ENCODE measurements around the gene MACROD1.

Gene MACROD1

DNA sequence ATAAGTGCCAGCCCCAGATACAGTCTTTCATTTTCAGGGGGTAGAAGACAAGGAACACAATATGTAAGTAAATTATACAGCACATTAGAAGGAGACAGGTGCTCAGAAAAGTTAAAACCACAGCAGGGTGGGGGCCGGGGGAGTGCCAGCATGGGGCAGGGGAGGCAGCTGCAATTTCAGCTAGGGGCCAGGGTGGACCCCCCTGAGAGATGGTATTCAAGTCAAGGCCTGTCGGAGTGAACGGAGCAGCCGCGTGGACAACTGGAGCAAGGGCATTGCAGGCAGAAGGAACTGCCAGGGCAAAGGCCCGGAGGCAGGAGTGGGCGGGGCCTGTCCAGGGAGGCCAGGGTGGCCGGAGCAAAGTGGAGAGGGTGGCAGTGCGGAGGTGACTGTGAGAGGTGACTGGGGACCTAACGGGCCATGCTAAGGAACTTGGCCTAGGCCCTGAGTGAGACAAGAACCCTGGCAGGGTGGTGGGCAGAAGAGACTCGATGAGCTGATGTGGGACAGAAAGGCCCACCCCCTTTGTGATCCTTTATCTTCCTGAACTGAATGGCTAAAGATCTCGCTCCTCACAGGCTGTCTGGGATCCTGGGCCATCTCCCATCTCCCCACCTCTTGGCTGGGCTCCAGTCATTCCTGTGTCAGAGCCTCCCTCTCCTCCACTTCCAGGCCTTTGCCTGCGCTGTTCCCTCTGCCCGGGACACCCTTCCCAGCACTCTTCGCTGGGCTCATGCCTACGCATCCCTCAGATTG, 152.6 kb downstream of the MACROD1 start:
- no peak overlapping the region for H3K27ac Mint-ChIP-seq
- H3K9me3 Mint-ChIP-seq: no peaks in the 10 kb centered on the region
- H3K36me3 Mint-ChIP-seq: no peaks in the 10 kb centered on the region
- no peak overlapping the region for H3K4me3 Mint-ChIP-seq
- peaks cover 4% of the 10 kb centered on the region for H3K27me3 Mint-ChIP-seq
- no peaks in the 10 kb centered on the region for H3K4me1 Mint-ChIP-seq

DNA sequence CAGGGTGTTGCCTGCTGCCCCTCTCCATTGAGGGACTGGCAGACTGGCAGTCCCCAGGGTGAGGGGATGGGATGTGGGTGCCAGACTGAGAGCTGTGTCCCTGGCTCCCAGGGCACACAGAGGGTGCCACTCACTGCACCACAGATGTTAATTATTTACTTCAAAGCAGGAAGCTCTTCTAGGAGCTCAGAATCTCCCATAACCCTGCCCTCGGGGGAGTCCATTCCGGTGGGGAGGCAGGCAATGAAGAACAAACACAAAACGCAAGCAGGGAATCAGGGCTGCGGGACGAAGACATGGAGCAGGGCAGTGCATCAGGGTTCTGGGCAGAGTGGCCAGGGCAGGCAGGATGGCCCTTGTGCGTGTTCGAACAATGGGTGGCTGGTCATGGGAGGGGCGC, 154.5 kb downstream of the MACROD1 start:
- Mint-ChIP-seq H3K9me3 (no peaks in the 10 kb centered on the region), H3K36me3 (no peaks in the 10 kb centered on the region), H3K4me1 (peaks cover 13% of the 10 kb centered on the region), H3K27me3 (peaks cover 16% of the 10 kb centered on the region), H3K27ac (peak overlapping the region; percentile 35), H3K4me3 (no peak overlapping the region)

DNA sequence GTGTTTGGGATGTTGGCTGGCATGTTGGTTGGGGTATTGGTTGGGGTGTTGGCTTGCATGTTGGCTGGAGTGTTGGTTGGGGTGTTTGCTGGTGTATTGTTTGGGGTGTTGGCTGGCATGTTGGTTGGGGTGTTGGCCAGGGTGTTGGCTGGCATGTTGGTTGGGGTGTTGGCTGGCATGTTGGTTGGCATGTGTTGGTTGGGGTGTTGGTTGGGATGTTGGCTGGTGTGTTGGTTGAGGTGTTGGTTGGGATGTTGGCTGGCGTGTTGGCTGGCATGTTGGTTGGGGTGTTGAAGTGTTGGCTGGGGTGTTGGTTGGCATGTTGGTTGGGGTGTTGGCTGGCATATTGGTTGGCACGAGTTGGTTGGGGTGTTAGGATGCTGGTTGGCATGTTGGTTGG, 155.1 kb downstream of the MACROD1 start:
- no peak overlapping the region for H3K27ac Mint-ChIP-seq

DNA sequence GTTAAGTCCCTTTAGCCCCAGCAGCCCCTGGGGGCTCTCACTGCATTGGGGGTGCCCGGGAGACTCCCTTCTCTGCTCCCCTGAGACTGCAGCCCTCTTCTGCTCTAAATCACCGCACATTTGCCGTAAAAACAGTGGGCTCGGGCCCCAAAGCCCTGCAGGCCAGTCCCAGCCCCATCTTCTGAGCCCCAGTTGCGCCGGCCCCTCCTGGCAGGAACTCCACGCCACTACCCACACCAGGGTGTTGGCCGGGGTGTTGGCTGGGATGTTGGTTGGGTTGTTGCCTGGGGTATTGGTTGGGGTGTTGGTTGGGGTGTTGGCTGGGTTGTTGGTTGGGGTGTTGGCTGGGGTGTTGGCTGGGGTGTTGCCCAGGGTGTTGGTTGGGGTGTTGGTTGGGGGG, 156.2 kb downstream of the MACROD1 start:
- Mint-ChIP-seq H3K4me3 (no peak overlapping the region), H3K9me3 (no peaks in the 10 kb centered on the region), H3K27me3 (peaks cover 18% of the 10 kb centered on the region), H3K36me3 (no peaks in the 10 kb centered on the region), H3K4me1 (peaks cover 13% of the 10 kb centered on the region), H3K27ac (no peak overlapping the region)

More for the DNA sequence above, 155.1 kb downstream of the MACROD1 start:
- no peak overlapping the region for H3K4me3 Mint-ChIP-seq
- H3K4me1 Mint-ChIP-seq: peaks cover 13% of the 10 kb centered on the region
- H3K27me3 Mint-ChIP-seq: peaks cover 18% of the 10 kb centered on the region
- H3K36me3 Mint-ChIP-seq: no peaks in the 10 kb centered on the region
- no peaks in the 10 kb centered on the region for H3K9me3 Mint-ChIP-seq

GRCh38 chr11:64008914-64009633, 156.8 kb downstream of the MACROD1 start:
- Mint-ChIP-seq H3K27ac (no peak overlapping the region), H3K4me3 (no peak overlapping the region), H3K27me3 (peaks cover 18% of the 10 kb centered on the region), H3K36me3 (no peaks in the 10 kb centered on the region), H3K4me1 (peaks cover 13% of the 10 kb centered on the region), H3K9me3 (no peaks in the 10 kb centered on the region)

GRCh38 chr11:64008283-64008913, 157.5 kb downstream of the MACROD1 start:
- H3K4me1 Mint-ChIP-seq: peaks cover 13% of the 10 kb centered on the region
- H3K4me3 Mint-ChIP-seq: peak overlapping the region; percentile 64
- H3K27me3 Mint-ChIP-seq: peaks cover 18% of the 10 kb centered on the region
- H3K9me3 Mint-ChIP-seq: no peaks in the 10 kb centered on the region
- H3K36me3 Mint-ChIP-seq: no peaks in the 10 kb centered on the region
- H3K27ac Mint-ChIP-seq: no peak overlapping the region

- Mint-ChIP-seq H3K9me3 (no peaks in the 10 kb centered on the region), H3K4me1 (peaks cover 13% of the 10 kb centered on the region), H3K4me3 (peak overlapping the region; percentile 64), H3K27ac (peak overlapping the region; percentile 84), H3K27me3 (peaks cover 18% of the 10 kb centered on the region), H3K36me3 (no peaks in the 10 kb centered on the region)
Measured at GRCh38 chr11:64007629-64008282, 158.2 kb downstream of the MACROD1 start.

GRCh38 chr11:64007160-64007628, 158.7 kb downstream of the MACROD1 start:
- no peaks in the 10 kb centered on the region for H3K9me3 Mint-ChIP-seq
- peak overlapping the region; percentile 67 for H3K4me3 Mint-ChIP-seq
- peaks cover 18% of the 10 kb centered on the region for H3K27me3 Mint-ChIP-seq
- H3K27ac Mint-ChIP-seq: peak overlapping the region; percentile 14
- H3K4me1 Mint-ChIP-seq: peaks cover 13% of the 10 kb centered on the region
- H3K36me3 Mint-ChIP-seq: no peaks in the 10 kb centered on the region

- H3K4me3 Mint-ChIP-seq: no peak overlapping the region
- no peaks in the 10 kb centered on the region for H3K36me3 Mint-ChIP-seq
- peaks cover 13% of the 10 kb centered on the region for H3K4me1 Mint-ChIP-seq
- no peak overlapping the region for H3K27ac Mint-ChIP-seq
- no peaks in the 10 kb centered on the region for H3K9me3 Mint-ChIP-seq
- H3K27me3 Mint-ChIP-seq: peaks cover 18% of the 10 kb centered on the region
Measured at GRCh38 chr11:64006398-64006797, 159.5 kb downstream of the MACROD1 start.

DNA sequence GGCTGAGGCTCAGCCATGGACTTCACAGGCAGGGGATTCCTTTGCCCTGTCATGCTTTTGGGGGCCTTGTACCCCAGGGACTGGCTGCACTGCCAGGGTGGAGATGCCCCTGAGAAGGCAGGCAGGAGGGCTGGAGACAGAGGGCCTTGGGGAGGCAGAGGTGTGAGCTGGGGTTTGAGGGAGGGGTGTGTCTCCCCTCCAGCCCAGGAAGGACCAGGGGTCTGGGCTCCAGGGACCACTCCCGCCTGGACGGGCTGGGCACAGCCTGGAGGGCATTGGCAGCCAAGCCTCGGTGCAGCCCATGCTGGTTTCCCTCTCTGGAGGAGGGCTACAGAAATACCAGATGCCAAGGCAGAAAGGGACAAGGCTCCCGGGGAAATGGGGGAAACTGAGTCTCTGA, 160.2 kb downstream of the MACROD1 start:
- no peak overlapping the region for H3K4me3 Mint-ChIP-seq
- peaks cover 13% of the 10 kb centered on the region for H3K4me1 Mint-ChIP-seq
- H3K36me3 Mint-ChIP-seq: no peaks in the 10 kb centered on the region
- H3K9me3 Mint-ChIP-seq: no peaks in the 10 kb centered on the region
- no peak overlapping the region for H3K27ac Mint-ChIP-seq
- peaks cover 18% of the 10 kb centered on the region for H3K27me3 Mint-ChIP-seq

- Mint-ChIP-seq H3K9me3 (no peaks in the 10 kb centered on the region), H3K36me3 (no peaks in the 10 kb centered on the region), H3K4me1 (peaks cover 13% of the 10 kb centered on the region), H3K27ac (no peak overlapping the region), H3K4me3 (no peak overlapping the region), H3K27me3 (peaks cover 18% of the 10 kb centered on the region)
Measured at GRCh38 chr11:64004590-64004984, 161.3 kb downstream of the MACROD1 start.

- H3K27ac Mint-ChIP-seq: no peak overlapping the region
- peaks cover 18% of the 10 kb centered on the region for H3K27me3 Mint-ChIP-seq
- peaks cover 13% of the 10 kb centered on the region for H3K4me1 Mint-ChIP-seq
- no peaks in the 10 kb centered on the region for H3K9me3 Mint-ChIP-seq
- H3K36me3 Mint-ChIP-seq: no peaks in the 10 kb centered on the region
- H3K4me3 Mint-ChIP-seq: no peak overlapping the region
Measured at GRCh38 chr11:64003807-64004589, 161.9 kb downstream of the MACROD1 start.

- Mint-ChIP-seq H3K27me3 (peaks cover 3% of the 10 kb centered on the region), H3K36me3 (peaks cover 1% of the 10 kb centered on the region), H3K9me3 (no peaks in the 10 kb centered on the region), H3K27ac (peak overlapping the region; percentile 8), H3K4me3 (peak overlapping the region; percentile 45), H3K4me1 (no peaks in the 10 kb centered on the region)
Measured at GRCh38 chr11:64001484-64002420, 164.2 kb downstream of the MACROD1 start.
